Hepatocyte (in vitro differentiated cells): ENCODE results near the gene AAK1. TPM values are rescaled to one million over a fixed set of nuclear protein-coding genes. Genes with fewer than 3 reads are reported as not detected.

ENCODE experiments used
- DNase-seq: peaks from one replicate; pipeline ENCODE4 v3.0.0-alpha.2; 2016; ENCODE audit warnings: low spot score
- H2AFZ ChIP-seq: fragments of 200-600 bp; sonication (generic); 2 replicates; pipeline ENCODE4 v1.6.0; 2016; ENCODE audit warnings: antibody characterized with exemption, mild to moderate bottlenecking
- H3K27ac ChIP-seq: fragments of 200-600 bp; sonication (generic); 2 replicates; pipeline ENCODE4 v1.5.1; 2016; ENCODE audit warnings: mild to moderate bottlenecking
- H3K27me3 ChIP-seq: fragments of 200-600 bp; sonication (generic); 2 replicates; pipeline ENCODE4 v1.6.1; 2016
- H3K36me3 ChIP-seq: fragments of 200-600 bp; sonication (generic); replicated peaks from 2 replicates; pipeline ENCODE4 v1.5.1; 2016; ENCODE audit warnings: low read depth; ENCODE audit not compliant: insufficient read depth
- H3K4me1 ChIP-seq: fragments of 200-600 bp; sonication (generic); 2 replicates; pipeline ENCODE4 v1.5.1; 2016; ENCODE audit warnings: mild to moderate bottlenecking, moderate library complexity; ENCODE audit not compliant: insufficient read depth
- H3K4me2 ChIP-seq: fragments of 200-600 bp; sonication (generic); 2 replicates; pipeline ENCODE4 v1.6.0; 2016
- H3K4me3 ChIP-seq: fragments of 200-600 bp; sonication (generic); 2 replicates; pipeline ENCODE4 v1.5.1; 2016; ENCODE audit warnings: mild to moderate bottlenecking
- H3K79me2 ChIP-seq: fragments of 200-600 bp; sonication (generic); 2 replicates; pipeline ENCODE4 v1.6.0; 2017; ENCODE audit warnings: mild to moderate bottlenecking
- H3K9me2 ChIP-seq: fragments of 200-600 bp; sonication (generic); replicated peaks from 2 replicates; pipeline ENCODE4 v1.6.0; 2017; ENCODE audit warnings: mild to moderate bottlenecking; ENCODE audit not compliant: insufficient read depth
- H3K9me3 ChIP-seq: fragments of 200-600 bp; sonication (generic); 2 replicates; pipeline ENCODE4 v1.5.1; 2016; ENCODE audit warnings: low read depth, mild to moderate bottlenecking
- H4K20me1 ChIP-seq: fragments of 200-600 bp; sonication (generic); 2 replicates; pipeline ENCODE4 v1.6.0; 2016; ENCODE audit warnings: mild to moderate bottlenecking; ENCODE audit not compliant: insufficient read depth, poor library complexity, severe bottlenecking
- CTCF ChIP-seq: fragments of 200-600 bp; sonication (generic); IDR thresholded peaks from 2 replicates; pipeline ENCODE4 v1.5.1; 2016; ENCODE audit warnings: antibody characterized with exemption, mild to moderate bottlenecking; ENCODE audit not compliant: poor library complexity
- EZH2 ChIP-seq: fragments of 200-600 bp; sonication (generic); IDR thresholded peaks from 2 replicates; pipeline ENCODE4 v1.6.1; 2016; ENCODE audit warnings: antibody characterized with exemption, mild to moderate bottlenecking, borderline replicate concordance
- EZH2phosphoT487 ChIP-seq: fragments of 200-600 bp; sonication (generic); IDR thresholded peaks from one replicate; pipeline ENCODE4 v1.6.1; 2018; ENCODE audit warnings: antibody characterized with exemption, mild to moderate bottlenecking, low read depth, moderate library complexity; ENCODE audit not compliant: unreplicated experiment, severe bottlenecking
- WGBS: methylation state at CpG from one replicate; pipeline ENCODE4 v1.1.6; 2016; ENCODE audit warnings: low lambda C conversion rate; ENCODE audit errors: missing lambda C conversion rate; 5-methylcytosine and 5-hydroxymethylcytosine counted together
- polyA plus RNA-seq: library from polyadenylated mRNA; unstranded; fragments of >200 nt; fragmentation: Nextera tagmentation; extraction: Ambion mirVana; gene quantifications from 2 replicates; pipeline ENCODE4 v1.2.1, GENCODE V29; 2016
- total RNA-seq: library from RNA; depleted of rRNA; stranded (reverse); fragments of >200 nt; gene quantifications from 2 replicates; pipeline ENCODE4 v1.2.3, GENCODE V29; 2014

The AAK1 gene
- total and polyA plus RNA-seq, 2 experiments from 2014 or later: 30.1 to 30.8 TPM

GRCh38 chr2:69477627-69478026 is 165.9 kb downstream of the AAK1 start:
- no peak for TF ChIP-seq CTCF
- TF ChIP-seq EZH2: no peak
- no peak for TF ChIP-seq EZH2phosphoT487
- Histone ChIP-seq H3K4me2 (no peak overlapping the region), H3K4me1 (peaks cover 6% of the 10 kb centered on the region), H3K27ac (no peak overlapping the region), H3K36me3 (no peaks in the 10 kb centered on the region), H3K4me3 (no peak overlapping the region), H4K20me1 (no peaks in the 10 kb centered on the region), H3K9me2 (no peaks in the 10 kb centered on the region), H3K27me3 (no peaks in the 10 kb centered on the region), H3K79me2 (no peaks in the 10 kb centered on the region), H2AFZ (no peak overlapping the region), H3K9me3 (no peaks in the 10 kb centered on the region)
- DNase-seq: no peak
- 83% methylated on average over 1 of the region's 1 CpG for WGBS

GRCh38 chr2:69474688-69475087 is 168.9 kb downstream of the AAK1 start:
- DNase-seq: no peak
- Histone ChIP-seq H2AFZ (no peak overlapping the region), H3K27ac (no peak overlapping the region), H3K36me3 (no peaks in the 10 kb centered on the region), H3K4me2 (no peak overlapping the region), H3K79me2 (no peaks in the 10 kb centered on the region), H3K9me3 (no peaks in the 10 kb centered on the region), H4K20me1 (no peaks in the 10 kb centered on the region), H3K4me3 (no peak overlapping the region), H3K4me1 (peaks cover 17% of the 10 kb centered on the region), H3K9me2 (no peaks in the 10 kb centered on the region), H3K27me3 (no peaks in the 10 kb centered on the region)
- WGBS: 68% methylated on average over 2 of the region's 2 CpGs
- TF ChIP-seq EZH2phosphoT487 (no peak), CTCF (no peak), EZH2 (no peak)

GRCh38 chr2:69471793-69472192 is 171.7 kb downstream of the AAK1 start:
- Histone ChIP-seq H3K9me2 (no peaks in the 10 kb centered on the region), H3K27me3 (no peaks in the 10 kb centered on the region), H4K20me1 (no peaks in the 10 kb centered on the region), H3K4me1 (peaks cover 17% of the 10 kb centered on the region), H3K4me2 (no peak overlapping the region), H3K4me3 (no peak overlapping the region), H3K9me3 (no peaks in the 10 kb centered on the region), H3K79me2 (no peaks in the 10 kb centered on the region), H3K27ac (no peak overlapping the region), H3K36me3 (no peaks in the 10 kb centered on the region), H2AFZ (no peak overlapping the region)
- DNase-seq: no peak
- WGBS: 84% methylated on average over 2 of the region's 2 CpGs
- TF ChIP-seq EZH2 (no peak), EZH2phosphoT487 (no peak), CTCF (no peak)

GRCh38 chr2:69470911-69471310 is 172.6 kb downstream of the AAK1 start:
- Histone ChIP-seq H3K27me3 (no peaks in the 10 kb centered on the region), H2AFZ (no peak overlapping the region), H3K27ac (no peak overlapping the region), H3K4me2 (no peak overlapping the region), H3K9me3 (no peaks in the 10 kb centered on the region), H3K79me2 (no peaks in the 10 kb centered on the region), H3K4me1 (peaks cover 17% of the 10 kb centered on the region), H3K4me3 (no peak overlapping the region), H3K36me3 (no peaks in the 10 kb centered on the region), H4K20me1 (no peaks in the 10 kb centered on the region), H3K9me2 (no peaks in the 10 kb centered on the region)
- 42% methylated on average over 5 of the region's 5 CpGs for WGBS
- no peak for DNase-seq
- TF ChIP-seq EZH2: no peak
- TF ChIP-seq EZH2phosphoT487: no peak
- TF ChIP-seq CTCF: no peak
